ENCODE data around the gene PCF11.
"Not testable (repeated sequence)": the region's sequence is repeated elsewhere in the genome, so short reads cannot be mapped to it uniquely, and the experiment has no call there.

PCF11 gene

GRCh38 chr11:83124636-83125424 is 32.1 kb upstream of the PCF11 start:
- Histone ChIP-seq H3K36me3 (no peaks in the 10 kb centered on the region), H3K4me1 (no peaks in the 10 kb centered on the region), H3K9me3 (no peaks in the 10 kb centered on the region), H3K4me3 (no peak overlapping the region), H3K27me3 (no peaks in the 10 kb centered on the region), H3K27ac (no peak overlapping the region)
- intact Hi-C loops (cut with DNase I; ENCODE audit: low total_unique reads) = no loop called here
- TF ChIP-seq CTCF (IDR thresholded peaks at IDR 0.05) = no peak
- no peak for DNase-seq

- Histone ChIP-seq H3K4me1 (no peaks in the 10 kb centered on the region), H3K27ac (no peak overlapping the region), H3K27me3 (no peaks in the 10 kb centered on the region), H3K4me3 (no peak overlapping the region), H3K9me3 (no peaks in the 10 kb centered on the region), H3K36me3 (no peaks in the 10 kb centered on the region)
- no peak for TF ChIP-seq CTCF (IDR thresholded peaks at IDR 0.05)
- no peak for DNase-seq
- intact Hi-C loops (cut with DNase I; ENCODE audit: low total_unique reads) = no loop called here
These were observed 31.4 kb upstream of the PCF11 start for GRCh38 chr11:83125577-83125976.

- no peaks in the 10 kb centered on the region for H3K9me3 ChIP-seq
- no peaks in the 10 kb centered on the region for H3K27me3 ChIP-seq
- H3K4me1 ChIP-seq = no peaks in the 10 kb centered on the region
- DNase-seq = no peak
- no peak overlapping the region for H3K4me3 ChIP-seq
- no peak for TF ChIP-seq CTCF (IDR thresholded peaks at IDR 0.05)
- H3K36me3 ChIP-seq = no peaks in the 10 kb centered on the region
- H3K27ac ChIP-seq = no peak overlapping the region
- intact Hi-C loops (cut with DNase I; ENCODE audit: low total_unique reads) = no loop called here
These were observed 29.7 kb upstream of the PCF11 start for GRCh38 chr11:83127310-83127637.

GRCh38 chr11:83132191-83132590 is 24.7 kb upstream of the PCF11 start:
- no peak for DNase-seq
- Histone ChIP-seq H3K4me3 (no peak overlapping the region), H3K36me3 (no peaks in the 10 kb centered on the region), H3K9me3 (no peaks in the 10 kb centered on the region), H3K27me3 (no peaks in the 10 kb centered on the region), H3K4me1 (no peaks in the 10 kb centered on the region), H3K27ac (no peak overlapping the region)
- intact Hi-C loops (cut with DNase I; ENCODE audit: low total_unique reads) = no loop called here
- TF ChIP-seq CTCF (IDR thresholded peaks at IDR 0.05) = no peak

GRCh38 chr11:83133266-83133665 is 23.7 kb upstream of the PCF11 start:
- H3K4me1 ChIP-seq; DNase-seq; H3K27ac ChIP-seq; intact Hi-C loops (cut with DNase I; ENCODE audit: low total_unique reads); H3K9me3 ChIP-seq; H3K27me3 ChIP-seq; H3K36me3 ChIP-seq; H3K4me3 ChIP-seq: not testable (repeated sequence)

- intact Hi-C loops (cut with DNase I; ENCODE audit: low total_unique reads) = no loop called here
- TF ChIP-seq CTCF (IDR thresholded peaks at IDR 0.05) = no peak
- Histone ChIP-seq H3K27me3 (no peaks in the 10 kb centered on the region), H3K9me3 (no peaks in the 10 kb centered on the region), H3K36me3 (no peaks in the 10 kb centered on the region), H3K4me1 (peaks cover 0 to 16% (median 3%) of the 10 kb centered on the region in 4 donors), H3K27ac (no peak overlapping the region), H3K4me3 (no peak overlapping the region)
- no peak for DNase-seq
These were observed 17.6 kb upstream of the PCF11 start for GRCh38 chr11:83139310-83139709.
